HL-60 (cell line): ENCODE measurements around the gene DMRT2.

Source experiments
- GABPA ChIP-seq: IDR thresholded peaks from 2 replicates; pipeline ENCODE4 v1.6.1; 2012; ENCODE audit warnings: low read depth
- POLR2AphosphoS5 ChIP-seq: IDR thresholded peaks from 2 replicates; pipeline ENCODE4 v1.6.1; 2012; ENCODE audit warnings: low read depth
- TF ChIP-seq, protein P1 (sequence below): IDR thresholded peaks from one replicate; pipeline ENCODE4 v1.5.1; 2011; ENCODE audit warnings: low read length, control low read depth, inconsistent platforms; ENCODE audit not compliant: insufficient read depth
- TF ChIP-seq, protein P2 (sequence below): IDR thresholded peaks from 2 replicates; pipeline ENCODE4 v1.6.1; 2012; ENCODE audit warnings: low read depth; ENCODE audit not compliant: insufficient replicate concordance

DNA sequence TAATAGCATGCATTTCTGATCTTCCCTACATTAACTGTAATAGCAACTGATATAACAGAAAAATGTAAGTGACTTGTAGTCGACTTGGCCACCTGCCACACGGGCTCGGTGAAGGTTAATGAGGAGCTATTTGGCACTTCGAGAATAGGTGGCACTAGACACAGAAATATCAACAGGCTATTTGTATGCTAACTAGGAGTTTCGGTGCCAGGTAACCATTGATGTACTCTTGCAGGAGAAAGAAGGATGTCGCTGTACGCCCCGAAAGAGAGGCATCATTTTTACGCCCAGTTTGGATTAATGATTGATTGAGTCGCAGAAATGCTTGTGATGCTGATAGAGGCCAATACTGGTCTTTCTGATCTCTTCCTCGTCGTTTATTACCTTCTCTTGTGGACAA, 516 bp upstream of the DMRT2 start:
- no peak for TF ChIP-seq POLR2AphosphoS5
- TF ChIP-seq, protein P1, sequence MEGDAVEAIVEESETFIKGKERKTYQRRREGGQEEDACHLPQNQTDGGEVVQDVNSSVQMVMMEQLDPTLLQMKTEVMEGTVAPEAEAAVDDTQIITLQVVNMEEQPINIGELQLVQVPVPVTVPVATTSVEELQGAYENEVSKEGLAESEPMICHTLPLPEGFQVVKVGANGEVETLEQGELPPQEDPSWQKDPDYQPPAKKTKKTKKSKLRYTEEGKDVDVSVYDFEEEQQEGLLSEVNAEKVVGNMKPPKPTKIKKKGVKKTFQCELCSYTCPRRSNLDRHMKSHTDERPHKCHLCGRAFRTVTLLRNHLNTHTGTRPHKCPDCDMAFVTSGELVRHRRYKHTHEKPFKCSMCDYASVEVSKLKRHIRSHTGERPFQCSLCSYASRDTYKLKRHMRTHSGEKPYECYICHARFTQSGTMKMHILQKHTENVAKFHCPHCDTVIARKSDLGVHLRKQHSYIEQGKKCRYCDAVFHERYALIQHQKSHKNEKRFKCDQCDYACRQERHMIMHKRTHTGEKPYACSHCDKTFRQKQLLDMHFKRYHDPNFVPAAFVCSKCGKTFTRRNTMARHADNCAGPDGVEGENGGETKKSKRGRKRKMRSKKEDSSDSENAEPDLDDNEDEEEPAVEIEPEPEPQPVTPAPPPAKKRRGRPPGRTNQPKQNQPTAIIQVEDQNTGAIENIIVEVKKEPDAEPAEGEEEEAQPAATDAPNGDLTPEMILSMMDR: no peak
- TF ChIP-seq GABPA: no peak
- TF ChIP-seq, protein P2, sequence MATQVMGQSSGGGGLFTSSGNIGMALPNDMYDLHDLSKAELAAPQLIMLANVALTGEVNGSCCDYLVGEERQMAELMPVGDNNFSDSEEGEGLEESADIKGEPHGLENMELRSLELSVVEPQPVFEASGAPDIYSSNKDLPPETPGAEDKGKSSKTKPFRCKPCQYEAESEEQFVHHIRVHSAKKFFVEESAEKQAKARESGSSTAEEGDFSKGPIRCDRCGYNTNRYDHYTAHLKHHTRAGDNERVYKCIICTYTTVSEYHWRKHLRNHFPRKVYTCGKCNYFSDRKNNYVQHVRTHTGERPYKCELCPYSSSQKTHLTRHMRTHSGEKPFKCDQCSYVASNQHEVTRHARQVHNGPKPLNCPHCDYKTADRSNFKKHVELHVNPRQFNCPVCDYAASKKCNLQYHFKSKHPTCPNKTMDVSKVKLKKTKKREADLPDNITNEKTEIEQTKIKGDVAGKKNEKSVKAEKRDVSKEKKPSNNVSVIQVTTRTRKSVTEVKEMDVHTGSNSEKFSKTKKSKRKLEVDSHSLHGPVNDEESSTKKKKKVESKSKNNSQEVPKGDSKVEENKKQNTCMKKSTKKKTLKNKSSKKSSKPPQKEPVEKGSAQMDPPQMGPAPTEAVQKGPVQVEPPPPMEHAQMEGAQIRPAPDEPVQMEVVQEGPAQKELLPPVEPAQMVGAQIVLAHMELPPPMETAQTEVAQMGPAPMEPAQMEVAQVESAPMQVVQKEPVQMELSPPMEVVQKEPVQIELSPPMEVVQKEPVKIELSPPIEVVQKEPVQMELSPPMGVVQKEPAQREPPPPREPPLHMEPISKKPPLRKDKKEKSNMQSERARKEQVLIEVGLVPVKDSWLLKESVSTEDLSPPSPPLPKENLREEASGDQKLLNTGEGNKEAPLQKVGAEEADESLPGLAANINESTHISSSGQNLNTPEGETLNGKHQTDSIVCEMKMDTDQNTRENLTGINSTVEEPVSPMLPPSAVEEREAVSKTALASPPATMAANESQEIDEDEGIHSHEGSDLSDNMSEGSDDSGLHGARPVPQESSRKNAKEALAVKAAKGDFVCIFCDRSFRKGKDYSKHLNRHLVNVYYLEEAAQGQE: no peak
